Activated naive CD4-positive, alpha-beta T cell treated with anti-CD3 and anti-CD28 coated beads, Interleukin-2, amount 50 U/mL, for 72 hours (primary cell): ENCODE results near the gene EMP3. TPM values are rescaled to one million over a fixed set of nuclear protein-coding genes. Genes with fewer than 3 reads are reported as not detected.
"Not testable (repeated sequence)": the region's sequence is repeated elsewhere in the genome, so short reads cannot be mapped to it uniquely, and the experiment has no call there.

Source experiments
- ATAC-seq, 2 donors: fragments of 150-1000 bp; cut with Tn5 transposase; 2 replicates each; pipeline ENCODE4 v1.10.0; 2021; ENCODE audit warnings: mild to moderate bottlenecking in 2 of 2, moderate library complexity in 2 of 2
- DNase-seq, 2 donors: peaks; one replicate each; pipeline ENCODE4 v3.0.0; 2021 to 2022; ENCODE audit warnings: low spot score in 2 of 2
- H3K27ac Mint-ChIP-seq, 2 donors: one replicate each; pipeline ENCODE4 v1.8.0; 2022; ENCODE audit warnings: mild to moderate bottlenecking in 2 of 2, mixed read lengths in 2 of 2
- H3K36me3 Mint-ChIP-seq, 2 donors: one replicate each; pipeline ENCODE4 v1.8.0; 2022; ENCODE audit warnings: mixed read lengths in 2 of 2
- H3K9me3 Mint-ChIP-seq, 2 donors: one replicate each; pipeline ENCODE4 v1.8.0; 2022; ENCODE audit warnings: mixed read lengths in 2 of 2
- total RNA-seq, 2 donors: library from RNA; stranded (reverse); gene quantifications; one replicate each; pipeline ENCODE4 v1.2.3, GENCODE V29; 2022

The EMP3 gene
- total RNA-seq, 2 donors from 2014 or later, result 55.4 to 211 TPM

- ATAC-seq (no peak), DNase-seq (no peak)
- Mint-ChIP-seq H3K9me3 (no peaks in the 10 kb centered on the region), H3K36me3 (no peaks in the 10 kb centered on the region), H3K27ac (peak overlapping the region in 1 of 2 donors; percentile 50)
These were observed 30.1 kb downstream of the EMP3 start for GRCh38 chr19:48355365-48355954.

DNA sequence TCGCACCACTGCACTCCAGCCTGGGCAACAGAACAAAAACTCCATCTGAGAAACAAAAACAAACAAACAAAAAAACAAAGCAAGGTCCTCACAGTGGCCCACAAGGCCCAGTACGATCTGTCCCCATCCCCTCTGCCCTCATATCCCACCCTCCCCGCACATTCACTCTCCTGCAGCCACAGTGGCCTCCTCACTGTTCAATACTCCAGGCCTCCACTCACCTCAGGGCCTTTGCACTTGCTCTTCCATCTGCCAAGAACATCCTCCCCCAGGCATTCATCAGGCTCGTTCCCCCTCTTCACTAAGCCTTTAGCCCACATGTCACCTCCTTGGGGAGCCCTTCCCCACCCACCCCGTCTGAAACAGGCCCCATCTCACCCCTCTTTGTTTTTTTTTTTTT lies 33.8 kb downstream of the EMP3 start:
- Mint-ChIP-seq H3K9me3 (no peaks in the 10 kb centered on the region), H3K36me3 (peaks cover 0 to 11% of the 10 kb centered on the region in 2 donors), H3K27ac (no peak overlapping the region)
- ATAC-seq, result no peak
- no peak for DNase-seq

- Mint-ChIP-seq H3K9me3 (no peaks in the 10 kb centered on the region), H3K36me3 (peaks cover 0 to 11% of the 10 kb centered on the region in 2 donors), H3K27ac (peak overlapping the region in 1 of 2 donors; percentile 95)
- ATAC-seq, result no peak
- no peak for DNase-seq
These were observed 36.6 kb downstream of the EMP3 start for GRCh38 chr19:48361912-48362311.

DNA sequence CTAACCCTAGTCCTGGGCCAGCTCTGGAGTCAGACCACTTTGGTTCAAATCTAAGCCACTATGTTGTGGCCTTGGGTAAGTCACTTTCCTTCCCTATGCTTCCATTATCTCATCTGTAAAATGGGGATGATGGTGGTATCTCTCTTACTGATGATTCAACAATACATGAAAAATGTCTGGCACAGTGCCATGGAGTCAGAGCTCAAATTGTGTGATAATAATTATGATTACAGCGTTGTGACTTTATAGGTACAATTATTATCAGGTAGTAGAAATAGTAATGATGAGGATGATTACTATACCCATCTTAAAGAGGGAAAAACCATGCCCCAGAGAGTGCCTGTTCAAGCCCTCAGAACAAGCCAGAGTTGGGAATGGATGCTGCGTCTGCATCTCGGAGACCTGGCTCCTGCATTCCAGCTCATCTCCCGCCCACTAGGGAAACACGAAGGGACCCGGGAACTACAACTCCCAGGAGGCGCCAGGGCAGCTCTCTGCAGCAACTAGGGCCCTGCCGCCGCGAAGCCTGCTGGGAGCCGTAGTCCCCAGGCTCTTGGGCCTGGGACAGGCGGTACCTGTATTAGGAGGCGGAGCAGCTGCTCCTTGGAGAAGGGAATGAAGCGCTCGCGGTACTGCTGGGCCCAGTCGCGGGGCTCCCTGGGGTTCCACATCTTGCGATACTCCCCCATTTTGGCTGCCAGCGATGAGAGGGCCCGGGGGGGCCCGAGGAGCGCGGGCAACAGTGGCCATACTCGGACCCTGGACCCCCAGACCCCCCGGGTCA lies 37.6 kb downstream of the EMP3 start:
- ATAC-seq, result peak; percentile 74 to 78
- Mint-ChIP-seq H3K36me3 (peaks cover 0 to 11% of the 10 kb centered on the region in 2 donors), H3K9me3 (no peaks in the 10 kb centered on the region), H3K27ac (peak overlapping the region; percentile 95 to 98)
- DNase-seq, result peak; percentile 89 to 90

- H3K9me3 Mint-ChIP-seq, result no peaks in the 10 kb centered on the region
- peak overlapping the region; percentile 95 to 98 for H3K27ac Mint-ChIP-seq
- no peak for DNase-seq
- ATAC-seq, result peak; percentile 4 to 23
- peaks cover 0 to 11% of the 10 kb centered on the region in 2 donors for H3K36me3 Mint-ChIP-seq
These were observed 38.1 kb downstream of the EMP3 start for GRCh38 chr19:48363500-48363809.

- ATAC-seq (peak; percentile 84 to 90), DNase-seq (peak; percentile 96 to 100)
- Mint-ChIP-seq H3K9me3 (no peaks in the 10 kb centered on the region), H3K27ac (peak within 1 kb of the TSS; percentile 95 to 98), H3K36me3 (peaks cover 0 to 11% of the 10 kb centered on the region in 2 donors)
These were observed 38.7 kb downstream of the EMP3 start, which contains the start of the genes SYNGR4 and TMEM143 for GRCh38 chr19:48363810-48364597. Gene SYNGR4, plus strand, starts transcription at chr19:48364367. Its CDS starts 1,476 bp downstream, at chr19:48365843. Gene TMEM143, minus strand, starts transcription at chr19:48363940. Its CDS starts 20 bp downstream, at chr19:48363920.

DNA sequence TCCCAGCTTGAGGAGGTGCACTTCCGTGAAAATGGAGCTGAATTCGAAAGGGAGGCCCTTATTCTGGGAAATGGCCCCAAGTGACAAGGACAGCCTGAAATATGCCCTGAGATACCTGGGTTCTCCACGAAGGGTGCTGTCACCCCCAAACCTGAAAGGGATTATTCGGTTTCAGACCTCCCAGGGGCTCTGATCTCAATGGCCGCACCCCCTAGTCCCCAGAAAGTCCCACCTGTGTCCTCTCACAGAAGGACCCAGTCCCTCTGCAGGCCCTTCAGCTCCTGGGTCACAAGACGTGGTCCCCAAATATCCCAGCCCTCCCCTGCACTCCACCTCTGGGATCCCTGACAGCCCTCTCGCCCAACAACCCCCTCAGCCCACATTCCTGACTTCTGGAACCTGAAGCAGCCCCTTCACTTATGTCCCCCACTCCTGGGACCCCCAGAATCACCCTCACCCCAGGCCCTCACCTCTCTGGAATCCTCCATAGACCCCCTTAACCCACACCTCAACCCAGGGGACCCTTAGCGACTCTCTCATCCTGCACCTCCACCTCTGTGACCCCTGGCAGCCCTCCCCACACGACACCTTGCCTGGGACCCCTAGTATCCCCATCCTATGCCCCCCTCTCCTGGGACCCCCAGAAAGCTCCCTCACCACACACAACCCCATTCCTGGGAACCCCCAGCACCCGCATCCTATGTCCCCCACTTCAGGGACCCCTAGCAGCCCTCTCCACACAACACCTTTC lies 39.4 kb downstream of the EMP3 start:
- peaks cover 0 to 11% of the 10 kb centered on the region in 2 donors for H3K36me3 Mint-ChIP-seq
- H3K27ac Mint-ChIP-seq, result peak overlapping the region; percentile 82 to 95
- no peak for ATAC-seq
- DNase-seq, result peak in 1 of 2 donors; percentile 64
- H3K9me3 Mint-ChIP-seq, result no peaks in the 10 kb centered on the region

DNA sequence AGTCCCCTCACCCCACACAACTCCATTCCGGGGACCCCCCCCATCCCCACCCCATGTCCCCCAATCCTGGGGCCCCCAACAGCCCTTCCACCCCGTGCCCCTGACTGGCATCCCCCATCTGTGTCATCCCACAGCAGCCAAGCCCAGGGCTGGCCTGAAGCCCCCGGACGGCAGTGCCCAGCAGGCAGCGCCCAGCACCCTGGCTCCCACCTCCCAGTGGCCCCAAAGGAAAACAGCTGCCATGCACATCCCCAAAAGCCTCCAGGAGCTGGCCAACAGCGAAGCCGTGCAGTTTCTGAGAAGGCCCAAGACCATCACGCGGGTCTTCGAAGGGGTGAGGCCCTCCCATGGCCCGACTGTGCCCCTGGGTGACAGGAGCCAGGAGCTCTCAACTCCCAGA lies 40.2 kb downstream of the EMP3 start:
- peak overlapping the region in 1 of 2 donors; percentile 95 for H3K27ac Mint-ChIP-seq
- ATAC-seq (no peak), DNase-seq (no peak)
- peaks cover 0 to 11% of the 10 kb centered on the region in 2 donors for H3K36me3 Mint-ChIP-seq
- no peaks in the 10 kb centered on the region for H3K9me3 Mint-ChIP-seq

- H3K9me3 Mint-ChIP-seq, result no peaks in the 10 kb centered on the region
- peak overlapping the region in 1 of 2 donors; percentile 14 for H3K27ac Mint-ChIP-seq
- ATAC-seq (no peak), DNase-seq (no peak)
- H3K36me3 Mint-ChIP-seq, result peaks cover 0 to 9% of the 10 kb centered on the region in 2 donors
These were observed 42.5 kb downstream of the EMP3 start for GRCh38 chr19:48367855-48368254.

GRCh38 chr19:48368936-48369335 lies 43.6 kb downstream of the EMP3 start:
- Mint-ChIP-seq H3K36me3 (no peaks in the 10 kb centered on the region), H3K9me3 (no peaks in the 10 kb centered on the region), H3K27ac (no peak overlapping the region)
- ATAC-seq (no peak), DNase-seq (no peak)

- H3K9me3 Mint-ChIP-seq, result no peaks in the 10 kb centered on the region
- ATAC-seq (no peak), DNase-seq (no peak)
- H3K27ac Mint-ChIP-seq, result no peak overlapping the region
- no peaks in the 10 kb centered on the region for H3K36me3 Mint-ChIP-seq
These were observed 45.6 kb downstream of the EMP3 start for GRCh38 chr19:48370955-48371354.

- ATAC-seq (no peak), DNase-seq (no peak)
- H3K36me3 Mint-ChIP-seq, result no peaks in the 10 kb centered on the region
- H3K9me3 Mint-ChIP-seq, result no peaks in the 10 kb centered on the region
- no peak overlapping the region for H3K27ac Mint-ChIP-seq
These were observed 46.0 kb downstream of the EMP3 start for GRCh38 chr19:48371367-48371766.

- H3K36me3 Mint-ChIP-seq, DNase-seq, H3K27ac Mint-ChIP-seq, ATAC-seq, H3K9me3 Mint-ChIP-seq: not testable (repeated sequence)
These were observed 46.4 kb downstream of the EMP3 start for GRCh38 chr19:48371771-48372170.

- Mint-ChIP-seq H3K9me3 (no peaks in the 10 kb centered on the region), H3K36me3 (no peaks in the 10 kb centered on the region)
These were observed 47.6 kb downstream of the EMP3 start for GRCh38 chr19:48372904-48373303.

DNA sequence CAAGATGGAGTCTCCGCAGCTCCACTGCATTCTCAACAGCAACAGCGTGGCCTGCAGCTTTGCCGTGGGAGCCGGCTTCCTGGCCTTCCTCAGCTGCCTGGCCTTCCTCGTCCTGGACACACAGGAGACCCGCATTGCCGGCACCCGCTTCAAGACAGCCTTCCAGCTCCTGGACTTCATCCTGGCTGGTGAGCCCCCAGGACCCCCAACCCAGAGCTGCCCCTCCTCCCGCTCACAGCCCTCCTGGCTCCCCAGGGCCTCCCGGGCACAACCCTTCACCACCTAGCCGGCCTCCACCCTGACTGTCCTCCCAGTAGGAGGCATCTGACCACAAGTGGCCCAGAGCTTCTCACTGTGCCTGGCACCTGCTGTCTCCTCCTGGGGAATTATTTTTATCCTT lies 48.2 kb downstream of the EMP3 start:
- peak overlapping the region in 1 of 2 donors; percentile 29 for H3K27ac Mint-ChIP-seq
- no peaks in the 10 kb centered on the region for H3K36me3 Mint-ChIP-seq
- ATAC-seq (no peak), DNase-seq (no peak)
- no peaks in the 10 kb centered on the region for H3K9me3 Mint-ChIP-seq

More at GRCh38 chr19:48372904-48373303, 47.6 kb downstream of the EMP3 start:
- no peak for DNase-seq
- H3K27ac Mint-ChIP-seq, result peak overlapping the region; percentile 29 to 47
- ATAC-seq, result no peak

- ATAC-seq, result peak in 1 of 2 donors; percentile 18
- Mint-ChIP-seq H3K36me3 (no peaks in the 10 kb centered on the region), H3K9me3 (no peaks in the 10 kb centered on the region), H3K27ac (no peak overlapping the region)
- DNase-seq, result no peak
These were observed 52.8 kb downstream of the EMP3 start for GRCh38 chr19:48378194-48378570.
